Effector memory CD8-positive, alpha-beta T cell (primary cell): ENCODE results near the gene POTEG.
"Not testable (repeated sequence)": the region's sequence is repeated elsewhere in the genome, so short reads cannot be mapped to it uniquely, and the experiment has no call there.

Experiments
- ATAC-seq: fragments of 150-1000 bp; cut with Tn5 transposase; replicated peaks from 2 replicates; pipeline ENCODE4 v1.10.0; 2021; ENCODE audit warnings: mild to moderate bottlenecking, moderate library complexity
- DNase-seq, 3 experiments: peaks; one replicate each; pipeline ENCODE4 v3.0.0; 2021
- H3K27ac Mint-ChIP-seq, 2 donors: one replicate each; pipeline ENCODE4 v1.8.0; 2022; ENCODE audit warnings: mild to moderate bottlenecking in 2 of 2, mixed read lengths in 2 of 2, moderate library complexity in 2 of 2
- H3K27me3 Mint-ChIP-seq, 2 donors: one replicate each; pipeline ENCODE4 v1.8.0; 2022; ENCODE audit warnings: mixed read lengths in 2 of 2
- H3K36me3 Mint-ChIP-seq: one replicate; pipeline ENCODE4 v1.8.0; 2022; ENCODE audit warnings: mild to moderate bottlenecking, moderate library complexity, mixed read lengths; ENCODE audit not compliant: insufficient read depth
- H3K4me1 Mint-ChIP-seq, 2 donors: one replicate each; pipeline ENCODE4 v1.8.0; 2022; ENCODE audit warnings: low read depth in 2 of 2, mixed read lengths in 2 of 2
- H3K4me3 Mint-ChIP-seq, 2 donors: one replicate each; pipeline ENCODE4 v1.8.0; 2022; ENCODE audit warnings: mild to moderate bottlenecking in 2 of 2, mixed read lengths in 2 of 2, moderate library complexity in 2 of 2
- H3K9me3 Mint-ChIP-seq, 2 donors: one replicate each; pipeline ENCODE4 v1.8.0; 2022; ENCODE audit warnings: mixed read lengths in 2 of 2

POTEG gene

DNA sequence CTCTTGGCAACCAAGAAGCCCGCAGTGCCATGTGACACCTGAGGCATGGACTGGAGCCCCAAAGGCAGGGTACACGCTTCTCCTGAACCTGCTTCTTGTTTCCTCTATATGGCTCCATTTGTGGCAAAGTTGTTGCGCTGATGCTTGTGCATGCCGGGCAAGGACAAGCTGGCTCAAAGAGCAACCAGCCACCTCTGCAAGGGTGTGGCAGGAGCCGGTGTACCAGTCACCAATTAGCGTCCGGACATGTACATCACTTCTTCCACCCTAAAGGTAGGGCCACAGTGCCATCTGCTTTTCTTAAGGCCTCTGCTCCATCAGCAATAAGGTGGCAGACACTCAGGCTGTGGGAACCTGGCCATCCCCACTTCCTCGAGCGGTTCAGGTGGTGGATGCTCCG is 43.9 kb downstream of the POTEG start:
- H3K36me3 Mint-ChIP-seq, DNase-seq, H3K4me3 Mint-ChIP-seq, H3K27me3 Mint-ChIP-seq, H3K9me3 Mint-ChIP-seq, ATAC-seq, H3K4me1 Mint-ChIP-seq, H3K27ac Mint-ChIP-seq: not testable (repeated sequence)

DNA sequence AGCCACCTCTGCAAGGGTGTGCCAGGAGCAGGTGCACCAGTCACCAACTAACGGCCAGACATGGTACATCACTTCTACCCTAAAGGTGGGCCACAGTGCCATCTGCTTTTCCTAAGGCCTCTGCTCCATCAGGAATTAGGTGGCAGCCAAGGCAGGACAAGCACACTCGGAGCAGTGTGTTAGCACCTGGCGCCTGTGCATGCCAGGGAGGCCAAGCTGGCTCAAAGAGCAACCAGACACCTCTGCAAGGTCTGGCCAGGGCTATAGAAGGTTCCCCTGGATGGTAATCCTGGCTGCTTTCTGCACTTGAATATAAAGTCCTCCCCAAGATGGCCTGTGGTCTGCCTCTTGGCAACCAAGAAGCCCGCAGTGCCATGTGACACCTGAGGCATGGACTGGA is 45.4 kb downstream of the POTEG start:
- not testable (repeated sequence) for H3K27me3 Mint-ChIP-seq, DNase-seq, H3K4me1 Mint-ChIP-seq

DNA sequence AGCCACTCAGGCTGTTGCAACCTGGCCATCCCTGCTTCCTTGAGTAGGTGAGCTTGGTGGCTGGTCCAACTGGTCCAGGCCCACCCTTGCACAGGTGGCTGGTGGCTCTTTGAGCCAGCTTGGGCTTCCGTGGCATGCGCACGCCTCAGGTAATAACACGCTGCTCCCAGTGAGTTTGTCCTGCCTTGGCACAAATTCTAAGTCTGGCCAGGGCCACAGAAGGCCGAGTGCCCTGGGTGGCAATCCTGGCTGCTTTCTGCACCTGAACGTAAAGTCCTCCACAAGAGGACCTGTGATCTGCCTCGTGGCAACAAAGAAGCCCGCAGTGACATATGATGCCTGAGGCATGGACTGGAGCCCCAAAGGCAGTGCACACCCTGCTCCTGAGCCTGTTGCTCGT is 47.1 kb downstream of the POTEG start:
- H3K36me3 Mint-ChIP-seq, H3K4me1 Mint-ChIP-seq, ATAC-seq, H3K9me3 Mint-ChIP-seq, H3K27me3 Mint-ChIP-seq, H3K4me3 Mint-ChIP-seq, DNase-seq, H3K27ac Mint-ChIP-seq: not testable (repeated sequence)

More for the DNA sequence above, 45.4 kb downstream of the POTEG start:
- H3K4me3 Mint-ChIP-seq, H3K27ac Mint-ChIP-seq, ATAC-seq, H3K9me3 Mint-ChIP-seq, H3K36me3 Mint-ChIP-seq: not testable (repeated sequence)

DNA sequence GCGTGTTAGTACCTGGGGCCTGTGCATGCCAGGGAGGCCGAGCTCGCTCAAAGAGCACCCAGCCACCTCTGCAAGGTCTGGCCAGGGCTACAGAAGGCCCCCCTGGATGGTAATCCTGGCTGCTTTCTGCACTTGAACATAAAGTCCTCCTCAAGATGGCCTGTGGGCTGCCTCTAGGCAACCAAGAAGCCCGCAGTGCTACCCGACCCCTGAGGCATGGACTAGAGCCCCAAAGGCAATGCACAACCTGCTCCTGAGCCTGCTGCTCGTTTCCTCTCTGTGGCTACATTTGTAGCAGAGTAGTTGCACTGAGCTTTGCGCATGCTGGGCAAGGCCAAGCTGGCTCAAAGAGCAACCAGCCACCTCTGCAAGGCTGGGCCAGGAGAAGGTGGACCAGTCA is 47.8 kb downstream of the POTEG start:
- not testable (repeated sequence) for H3K27me3 Mint-ChIP-seq, H3K4me1 Mint-ChIP-seq, H3K9me3 Mint-ChIP-seq, H3K27ac Mint-ChIP-seq, H3K4me3 Mint-ChIP-seq, ATAC-seq, DNase-seq, H3K36me3 Mint-ChIP-seq

DNA sequence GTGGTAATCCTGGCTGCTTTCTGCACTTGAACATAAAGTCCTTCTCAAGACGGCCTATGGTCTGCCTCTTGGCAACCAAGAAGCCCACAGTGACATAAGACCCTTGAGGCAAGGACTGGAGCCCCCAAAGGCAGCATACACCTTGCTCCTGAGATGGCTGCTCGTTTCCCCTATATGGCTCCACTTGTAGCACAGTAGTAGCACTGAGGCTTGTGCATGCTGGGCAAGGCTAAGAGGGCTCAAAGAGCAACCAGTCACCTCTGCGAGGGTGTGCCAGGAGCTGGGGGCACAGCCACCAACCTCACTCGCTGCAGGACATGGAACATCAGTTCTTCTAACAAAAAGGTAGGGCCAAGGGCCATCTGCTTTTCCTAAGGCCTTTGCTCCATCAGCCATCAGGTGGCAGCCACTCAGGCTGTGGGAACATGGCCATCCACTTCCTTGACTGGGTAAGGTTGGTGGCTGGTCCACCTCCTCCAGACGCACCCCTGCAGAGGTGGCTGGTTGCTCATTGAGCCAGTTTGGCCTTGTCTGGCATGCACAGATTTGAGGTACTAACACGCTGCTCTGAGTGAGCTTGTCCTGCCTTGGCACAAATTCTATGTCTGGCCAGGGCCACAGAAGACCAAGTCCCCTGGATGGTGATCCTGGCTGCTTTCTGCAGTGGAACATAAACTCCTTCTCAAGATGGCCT is 49.9 kb downstream of the POTEG start:
- H3K36me3 Mint-ChIP-seq, H3K9me3 Mint-ChIP-seq, H3K4me3 Mint-ChIP-seq, H3K27me3 Mint-ChIP-seq, H3K27ac Mint-ChIP-seq, ATAC-seq, H3K4me1 Mint-ChIP-seq, DNase-seq: not testable (repeated sequence)

DNA sequence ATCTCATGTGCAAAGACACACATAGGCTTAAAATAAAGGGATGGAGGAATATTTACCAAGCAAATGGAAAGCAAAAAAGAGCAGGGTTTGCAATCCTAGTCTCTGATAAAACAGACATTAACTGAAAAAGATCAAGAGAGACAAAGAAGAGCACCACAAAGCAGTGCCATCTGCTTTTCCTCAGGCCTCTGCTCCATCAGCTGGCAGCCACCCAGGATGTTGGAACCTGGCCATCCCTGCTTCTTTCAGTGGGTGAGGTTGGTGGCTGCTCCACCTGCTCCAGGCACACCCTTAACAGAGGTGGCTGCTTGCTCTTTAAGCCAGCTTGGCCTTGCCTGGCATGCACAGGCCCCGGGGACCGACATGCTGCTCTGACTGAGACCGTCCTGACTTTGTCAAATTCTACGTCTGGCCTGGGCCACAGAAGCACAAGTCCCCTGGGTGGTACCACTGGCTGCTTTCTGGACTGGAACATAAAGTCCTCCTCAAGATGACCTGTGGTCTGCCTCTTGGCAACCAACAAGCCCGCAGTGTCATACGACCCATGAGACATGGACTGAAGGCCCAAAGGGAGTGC is 51.0 kb downstream of the POTEG start:
- not testable (repeated sequence) for H3K4me3 Mint-ChIP-seq, H3K4me1 Mint-ChIP-seq, H3K9me3 Mint-ChIP-seq, H3K27me3 Mint-ChIP-seq, H3K27ac Mint-ChIP-seq, H3K36me3 Mint-ChIP-seq, DNase-seq, ATAC-seq

DNA sequence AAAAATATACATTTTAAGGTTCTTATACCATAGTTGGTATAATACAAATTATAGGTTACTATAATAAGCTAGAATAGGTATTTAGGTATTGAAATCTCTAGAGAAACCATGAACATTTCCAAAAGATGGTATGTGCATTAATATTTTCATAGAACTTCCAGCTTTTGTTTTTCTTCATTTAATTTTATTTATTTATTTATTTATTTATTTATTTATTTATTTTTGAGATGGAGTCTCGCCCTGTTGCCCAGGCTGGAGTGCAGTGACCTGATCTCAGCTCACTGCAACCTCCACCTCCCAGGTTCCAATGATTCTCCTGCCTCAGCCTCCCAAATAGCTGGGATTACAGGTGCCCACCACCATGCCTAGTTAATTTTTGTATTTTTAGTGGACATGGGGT is 54.0 kb downstream of the POTEG start:
- not testable (repeated sequence) for H3K9me3 Mint-ChIP-seq, H3K27ac Mint-ChIP-seq, DNase-seq, H3K4me1 Mint-ChIP-seq, H3K27me3 Mint-ChIP-seq, H3K4me3 Mint-ChIP-seq, H3K36me3 Mint-ChIP-seq, ATAC-seq

DNA sequence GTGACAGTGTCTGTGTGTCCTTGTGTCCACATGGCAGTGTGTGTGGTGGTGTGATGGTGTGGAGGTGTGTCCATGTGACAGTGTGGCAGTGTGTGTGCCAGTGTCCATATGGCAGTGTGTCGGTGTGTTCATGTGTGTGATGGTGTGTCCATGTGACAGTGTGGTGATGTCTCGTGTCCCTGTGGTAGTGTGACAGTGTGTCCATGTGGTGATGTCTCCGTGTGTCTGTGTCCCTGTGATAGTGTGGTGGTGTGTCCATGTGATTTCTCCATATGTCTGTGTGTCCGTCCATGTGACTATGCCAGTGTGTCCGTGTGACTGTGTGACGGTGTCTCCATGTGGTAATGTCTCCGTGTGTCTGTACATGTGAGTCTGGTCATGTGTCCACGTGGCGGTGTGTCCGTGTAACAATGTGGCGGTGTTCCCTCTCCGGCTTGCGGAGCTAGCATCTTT is 59.7 kb downstream of the POTEG start:
- H3K27me3 Mint-ChIP-seq, H3K36me3 Mint-ChIP-seq, H3K27ac Mint-ChIP-seq, H3K4me1 Mint-ChIP-seq, H3K4me3 Mint-ChIP-seq, DNase-seq, ATAC-seq, H3K9me3 Mint-ChIP-seq: not testable (repeated sequence)

DNA sequence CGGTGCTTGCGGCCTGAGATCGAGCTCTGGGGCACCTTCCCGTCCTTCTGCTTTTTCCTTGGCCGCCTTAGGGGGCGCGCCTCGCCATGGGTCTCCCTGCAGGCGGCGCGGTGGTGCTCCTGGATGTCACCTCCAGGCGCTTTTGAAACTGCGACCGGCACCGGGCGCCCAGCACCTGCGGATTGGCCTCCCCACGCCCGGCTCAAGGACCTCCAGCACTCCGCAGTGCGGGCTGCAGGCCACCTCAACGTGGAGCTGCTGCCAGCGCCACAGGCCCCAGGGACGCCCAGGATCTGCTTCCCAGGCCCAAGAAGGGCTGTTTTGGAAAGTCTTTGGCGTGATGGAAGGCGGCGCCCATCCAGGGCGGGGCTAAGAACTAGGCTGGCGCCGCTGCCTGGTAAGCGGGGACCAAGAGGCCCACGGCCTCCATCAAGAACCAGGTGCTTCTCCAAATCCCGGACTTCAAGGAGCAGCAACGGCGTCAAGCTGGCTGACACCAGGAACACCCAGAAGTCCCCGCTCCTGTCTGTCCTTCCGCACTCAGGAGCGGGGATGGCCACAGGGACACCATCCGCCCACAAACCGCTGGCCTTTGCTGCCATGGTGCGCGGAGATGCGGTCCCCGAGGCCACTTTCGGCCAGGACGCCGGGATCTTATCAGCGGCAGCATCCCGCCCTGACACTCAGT is 61.2 kb downstream of the POTEG start:
- H3K36me3 Mint-ChIP-seq, H3K27ac Mint-ChIP-seq, H3K4me3 Mint-ChIP-seq, H3K27me3 Mint-ChIP-seq, H3K9me3 Mint-ChIP-seq, DNase-seq, H3K4me1 Mint-ChIP-seq, ATAC-seq: not testable (repeated sequence)

DNA sequence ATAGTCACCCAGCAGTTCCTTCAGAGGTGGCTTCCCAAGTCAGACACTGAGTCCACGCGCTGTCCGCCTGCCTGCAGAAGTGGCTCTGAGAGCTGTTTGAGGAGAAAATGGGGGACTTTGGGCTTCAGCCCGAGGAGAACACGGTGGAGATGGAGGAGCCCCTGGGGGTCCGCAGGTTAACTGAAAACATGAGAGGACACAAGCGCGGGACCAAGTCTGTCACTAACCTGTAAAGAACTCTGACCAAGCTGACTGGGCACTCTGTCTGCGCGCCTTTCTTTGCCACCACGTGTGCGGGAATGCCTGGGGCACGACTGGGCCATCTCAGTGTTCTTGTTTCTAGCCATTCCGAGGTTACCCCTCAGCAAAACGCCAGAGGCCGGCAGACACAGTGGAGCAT is 62.4 kb downstream of the POTEG start:
- H3K27me3 Mint-ChIP-seq, H3K9me3 Mint-ChIP-seq, ATAC-seq, H3K4me1 Mint-ChIP-seq, DNase-seq, H3K36me3 Mint-ChIP-seq, H3K4me3 Mint-ChIP-seq, H3K27ac Mint-ChIP-seq: not testable (repeated sequence)

DNA sequence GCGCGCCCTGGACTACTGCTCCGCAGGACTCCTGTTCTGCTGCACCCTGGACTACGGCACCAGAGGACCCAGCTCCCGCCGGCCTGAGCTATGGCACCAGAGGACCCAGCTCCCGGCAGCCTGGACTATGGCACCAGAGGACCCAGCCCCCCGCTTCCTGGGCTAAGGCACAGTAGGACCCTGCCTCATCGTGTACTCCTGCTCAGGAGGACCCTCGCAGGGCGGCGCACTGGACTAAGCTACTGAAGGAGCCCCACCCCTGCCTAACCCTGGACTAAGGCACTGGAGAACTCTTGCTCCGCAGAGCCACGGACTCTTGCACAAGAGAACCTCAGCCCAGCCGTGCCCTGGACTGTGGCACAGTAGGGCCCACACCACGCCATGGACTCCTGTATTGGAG is 71.3 kb downstream of the POTEG start:
- H3K4me1 Mint-ChIP-seq, ATAC-seq, H3K36me3 Mint-ChIP-seq, DNase-seq, H3K27me3 Mint-ChIP-seq, H3K9me3 Mint-ChIP-seq, H3K4me3 Mint-ChIP-seq, H3K27ac Mint-ChIP-seq: not testable (repeated sequence)

DNA sequence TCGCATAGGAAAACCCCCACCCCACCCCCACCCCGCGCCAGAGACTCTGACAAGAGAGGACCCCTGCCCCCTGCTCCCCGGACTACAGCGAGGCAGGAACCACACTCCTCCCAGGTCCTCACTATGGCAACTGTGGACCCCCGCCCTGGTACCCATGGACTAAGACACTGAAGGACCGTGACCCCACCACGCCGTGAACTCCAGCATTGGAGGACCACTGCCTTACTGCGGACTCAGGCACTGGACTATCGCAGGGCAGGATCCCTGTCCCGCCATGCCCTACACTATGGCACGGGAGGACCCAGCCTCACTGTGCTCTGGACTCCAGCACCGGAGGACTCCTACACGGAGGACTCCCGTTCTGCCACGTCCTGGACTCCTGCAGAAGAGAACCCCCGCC is 71.8 kb downstream of the POTEG start:
- H3K27ac Mint-ChIP-seq, H3K9me3 Mint-ChIP-seq, DNase-seq, H3K4me3 Mint-ChIP-seq, ATAC-seq, H3K4me1 Mint-ChIP-seq, H3K36me3 Mint-ChIP-seq, H3K27me3 Mint-ChIP-seq: not testable (repeated sequence)

DNA sequence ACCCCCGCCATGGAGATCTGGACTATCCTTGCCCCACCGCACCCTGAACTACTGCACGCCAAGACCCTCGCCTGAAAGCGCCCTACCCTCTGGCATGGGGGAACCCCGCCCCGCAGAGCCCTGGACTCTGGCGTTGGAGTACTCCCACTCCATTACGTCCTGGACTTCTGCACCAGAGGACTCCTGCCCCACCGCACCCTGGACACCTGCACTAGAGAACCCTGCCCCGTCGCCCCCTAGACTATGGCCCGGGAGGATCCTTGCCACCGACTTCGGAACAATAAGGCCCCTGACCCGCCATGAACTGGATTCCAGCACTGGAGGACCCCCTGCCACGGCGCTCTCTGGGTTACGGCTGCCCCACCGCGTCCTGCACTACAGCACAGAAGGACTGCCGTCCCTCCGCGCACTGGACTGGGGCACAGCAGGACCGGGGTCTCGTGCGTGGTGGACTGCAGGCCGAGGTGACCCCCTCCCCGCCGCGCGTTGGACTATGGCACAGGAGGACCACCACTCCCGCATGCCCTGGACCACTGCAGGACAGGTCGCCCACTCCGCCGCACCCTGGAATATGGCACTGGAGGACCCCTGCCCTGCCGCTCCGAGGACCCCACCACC is 72.4 kb downstream of the POTEG start:
- H3K36me3 Mint-ChIP-seq, DNase-seq, H3K9me3 Mint-ChIP-seq, ATAC-seq, H3K4me3 Mint-ChIP-seq, H3K4me1 Mint-ChIP-seq, H3K27me3 Mint-ChIP-seq, H3K27ac Mint-ChIP-seq: not testable (repeated sequence)
